Neural crest cell (in vitro differentiated cells): ENCODE data around the gene KRTAP5-1. TPM values are rescaled to one million over a fixed set of nuclear protein-coding genes. Genes with fewer than 3 reads are reported as not detected.

ENCODE experiments used
- DNase-seq: peaks from one replicate; pipeline ENCODE4 v3.0.0; 2021; ENCODE audit warnings: low read depth, mixed read lengths, low spot score
- H3K27ac Mint-ChIP-seq: one replicate; pipeline ENCODE4 v1.8.0; 2021; ENCODE audit warnings: mild to moderate bottlenecking, mixed read lengths; ENCODE audit not compliant: unreplicated experiment
- H3K27me3 Mint-ChIP-seq: 2 replicates; pipeline ENCODE4 v1.8.0; 2021; ENCODE audit warnings: low read depth, mild to moderate bottlenecking, mixed read lengths
- H3K36me3 Mint-ChIP-seq: 2 replicates; pipeline ENCODE4 v1.8.0; 2021; ENCODE audit warnings: low read depth, mild to moderate bottlenecking, mixed read lengths
- H3K4me1 Mint-ChIP-seq: 2 replicates; pipeline ENCODE4 v1.8.0; 2021; ENCODE audit warnings: mixed read lengths
- H3K4me3 Mint-ChIP-seq: one replicate; pipeline ENCODE4 v1.8.0; 2021; ENCODE audit warnings: mild to moderate bottlenecking, mixed read lengths
- H3K9me3 Mint-ChIP-seq: 2 replicates; pipeline ENCODE4 v1.8.0; 2021; ENCODE audit warnings: mixed read lengths
- total RNA-seq: library from RNA; stranded (reverse); gene quantifications from 2 replicates; pipeline ENCODE4 v1.2.1, GENCODE V29; 2021
- TF ChIP-seq, protein P1 (sequence below): fragments of 200-600 bp; sonication (generic); conservative IDR thresholded peaks from 2 replicates; pipeline ENCODE4 v1.5.0; 2021; ENCODE audit warnings: antibody characterized with exemption, mild to moderate bottlenecking

Gene KRTAP5-1
- total RNA-seq, 1 donor from 2014 or later, result not detected

DNA sequence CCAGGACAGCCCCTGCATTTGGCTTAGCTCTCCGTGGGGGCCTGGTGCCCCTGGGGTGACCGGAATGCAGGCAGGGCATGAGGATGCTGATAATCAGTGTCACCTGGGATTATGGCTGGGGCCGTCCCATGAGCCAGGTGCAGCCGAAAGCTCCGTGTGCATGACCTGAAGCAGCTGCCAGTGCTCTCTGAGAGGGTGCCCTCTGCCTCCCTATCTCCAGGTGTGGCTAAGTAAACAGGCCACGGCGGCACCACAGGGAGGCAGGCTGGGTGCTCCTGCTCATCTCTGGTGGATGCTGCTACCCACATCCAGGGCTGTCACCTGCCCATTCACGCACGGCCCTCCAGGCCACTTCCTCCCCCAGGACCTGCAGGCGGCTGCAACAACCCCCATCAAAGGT, 42.8 kb downstream of the KRTAP5-1 start:
- Mint-ChIP-seq H3K27me3 (peaks cover 59% of the 10 kb centered on the region), H3K4me3 (no peak overlapping the region), H3K4me1 (no peaks in the 10 kb centered on the region), H3K27ac (no peak overlapping the region), H3K36me3 (no peaks in the 10 kb centered on the region), H3K9me3 (no peaks in the 10 kb centered on the region)
- TF ChIP-seq, protein P1, sequence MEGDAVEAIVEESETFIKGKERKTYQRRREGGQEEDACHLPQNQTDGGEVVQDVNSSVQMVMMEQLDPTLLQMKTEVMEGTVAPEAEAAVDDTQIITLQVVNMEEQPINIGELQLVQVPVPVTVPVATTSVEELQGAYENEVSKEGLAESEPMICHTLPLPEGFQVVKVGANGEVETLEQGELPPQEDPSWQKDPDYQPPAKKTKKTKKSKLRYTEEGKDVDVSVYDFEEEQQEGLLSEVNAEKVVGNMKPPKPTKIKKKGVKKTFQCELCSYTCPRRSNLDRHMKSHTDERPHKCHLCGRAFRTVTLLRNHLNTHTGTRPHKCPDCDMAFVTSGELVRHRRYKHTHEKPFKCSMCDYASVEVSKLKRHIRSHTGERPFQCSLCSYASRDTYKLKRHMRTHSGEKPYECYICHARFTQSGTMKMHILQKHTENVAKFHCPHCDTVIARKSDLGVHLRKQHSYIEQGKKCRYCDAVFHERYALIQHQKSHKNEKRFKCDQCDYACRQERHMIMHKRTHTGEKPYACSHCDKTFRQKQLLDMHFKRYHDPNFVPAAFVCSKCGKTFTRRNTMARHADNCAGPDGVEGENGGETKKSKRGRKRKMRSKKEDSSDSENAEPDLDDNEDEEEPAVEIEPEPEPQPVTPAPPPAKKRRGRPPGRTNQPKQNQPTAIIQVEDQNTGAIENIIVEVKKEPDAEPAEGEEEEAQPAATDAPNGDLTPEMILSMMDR, result no peak
- DNase-seq, result no peak

DNA sequence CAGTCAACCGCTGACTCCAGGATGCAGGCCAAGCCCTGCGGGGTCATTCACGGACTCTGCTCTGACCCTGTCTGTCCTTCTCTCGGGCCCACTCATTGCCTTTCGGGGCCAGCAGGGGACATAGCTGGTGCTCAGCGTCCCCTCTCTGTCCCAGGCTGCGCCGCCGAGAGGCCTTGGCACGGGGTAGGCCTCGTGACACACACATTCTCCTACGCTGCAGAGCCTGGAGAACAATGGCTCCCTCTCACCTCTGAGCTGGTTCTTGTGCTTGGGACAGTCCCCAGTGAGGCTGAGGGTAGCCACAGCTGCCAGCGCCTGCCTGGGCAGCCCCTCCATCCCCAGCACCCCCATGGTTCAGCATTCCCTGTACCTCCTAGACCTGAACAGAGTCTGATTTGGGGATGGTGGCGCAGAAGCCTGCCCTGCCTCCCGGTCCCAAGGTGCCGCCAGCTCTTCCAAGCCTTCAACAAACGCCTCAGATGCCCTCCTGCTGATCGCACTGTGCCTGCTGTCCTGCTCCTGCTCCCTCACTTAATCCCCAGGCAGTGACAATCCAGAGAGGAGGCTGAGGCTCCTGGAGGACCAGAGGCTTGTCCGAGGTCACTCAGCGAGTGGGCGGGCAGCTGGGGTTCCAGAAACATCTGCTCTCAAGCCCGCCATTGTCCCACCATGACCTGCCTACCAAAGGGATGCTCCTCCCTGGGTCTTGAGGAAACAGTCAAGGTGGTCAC, 43.4 kb downstream of the KRTAP5-1 start:
- no peak overlapping the region for H3K4me3 Mint-ChIP-seq

DNA sequence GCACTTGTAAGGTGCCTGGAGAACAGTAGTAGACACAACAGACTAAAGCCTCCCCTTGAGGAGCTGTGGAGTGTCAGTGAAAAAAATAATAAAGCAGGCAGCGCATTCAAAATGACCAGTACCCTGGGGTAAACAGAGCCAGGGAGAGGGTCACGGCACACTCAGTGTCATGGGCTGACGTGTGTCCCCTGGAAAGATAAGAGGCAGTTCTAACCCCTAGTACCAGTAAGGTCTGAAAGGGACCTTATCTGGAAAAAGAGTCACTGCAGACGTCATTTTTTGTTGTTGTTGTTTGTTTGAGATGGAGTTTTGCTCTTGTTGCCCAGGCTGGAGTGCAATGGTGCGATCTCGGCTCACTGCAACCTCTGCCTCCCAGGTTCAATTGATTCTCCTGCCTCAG, 45.0 kb downstream of the KRTAP5-1 start:
- Mint-ChIP-seq H3K9me3 (no peaks in the 10 kb centered on the region), H3K4me1 (no peaks in the 10 kb centered on the region), H3K4me3 (no peak overlapping the region), H3K27ac (no peak overlapping the region), H3K36me3 (no peaks in the 10 kb centered on the region), H3K27me3 (peaks cover 45% of the 10 kb centered on the region)
- no peak for DNase-seq
- TF ChIP-seq, protein P1, result no peak

More for the DNA sequence above, 43.4 kb downstream of the KRTAP5-1 start:
- H3K9me3 Mint-ChIP-seq, result no peaks in the 10 kb centered on the region
- DNase-seq, result no peak
- no peaks in the 10 kb centered on the region for H3K4me1 Mint-ChIP-seq
- H3K36me3 Mint-ChIP-seq, result no peaks in the 10 kb centered on the region
- TF ChIP-seq, protein P1, result no peak
- no peak overlapping the region for H3K27ac Mint-ChIP-seq
- peaks cover 59% of the 10 kb centered on the region for H3K27me3 Mint-ChIP-seq

DNA sequence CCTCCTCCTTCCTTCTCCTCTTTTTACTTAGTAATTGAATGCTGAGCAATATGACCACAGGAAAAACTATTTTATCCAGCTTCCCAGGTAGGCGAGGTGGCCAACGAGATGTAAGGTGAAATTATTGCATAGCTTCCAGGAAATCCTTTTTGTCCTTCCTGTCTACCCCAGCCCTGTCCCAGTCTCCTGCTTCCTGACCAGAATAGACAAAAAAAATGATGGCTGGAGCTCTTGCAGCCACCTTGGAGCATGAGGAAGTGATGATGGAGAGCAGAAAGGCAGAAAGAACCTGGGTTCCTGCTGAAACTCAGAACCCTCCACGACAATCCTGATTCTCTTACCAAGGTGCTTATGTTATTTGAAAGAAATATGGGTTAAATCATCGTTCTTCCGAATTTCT, 46.9 kb downstream of the KRTAP5-1 start:
- Mint-ChIP-seq H3K4me3 (no peak overlapping the region), H3K27ac (no peak overlapping the region), H3K9me3 (no peaks in the 10 kb centered on the region), H3K4me1 (no peaks in the 10 kb centered on the region), H3K27me3 (peaks cover 31% of the 10 kb centered on the region), H3K36me3 (no peaks in the 10 kb centered on the region)
- TF ChIP-seq, protein P1, result no peak
- DNase-seq, result no peak

DNA sequence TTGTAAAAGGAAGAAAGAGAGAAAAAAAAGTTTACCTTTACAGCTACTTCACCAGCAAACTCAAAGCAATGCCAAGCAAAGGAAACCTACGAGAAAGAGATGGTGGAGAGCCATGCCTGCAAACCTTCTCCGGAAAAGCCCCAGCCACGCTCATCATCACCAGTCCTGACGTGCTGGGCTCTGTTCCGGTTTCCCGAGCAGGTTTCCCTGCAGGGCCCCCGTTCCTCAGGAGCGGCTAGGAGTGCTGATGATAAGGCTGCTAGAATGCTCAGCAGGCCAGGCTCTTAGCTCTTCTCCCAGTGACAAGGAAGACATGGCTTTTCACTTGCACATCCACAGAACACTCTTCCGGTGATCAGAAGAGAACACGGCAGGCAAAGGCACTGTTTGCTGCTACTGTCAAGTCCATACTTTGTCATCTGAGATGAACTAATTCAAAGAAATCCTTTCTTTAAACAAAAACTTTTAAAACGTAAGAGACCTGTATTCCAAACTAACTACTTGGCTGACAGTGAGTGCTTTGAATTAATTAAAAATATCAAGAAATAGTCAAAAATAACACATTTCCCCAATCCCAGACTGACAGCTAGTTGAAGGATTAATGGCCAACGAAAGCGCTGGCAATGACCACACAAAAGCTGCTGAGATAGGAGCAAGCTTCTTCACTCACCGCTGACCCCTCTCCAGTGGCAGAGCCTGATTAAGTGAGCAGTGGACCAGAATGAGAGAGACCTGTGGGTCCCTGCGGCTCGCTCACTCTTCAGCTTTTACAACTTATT, 48.8 kb downstream of the KRTAP5-1 start:
- Mint-ChIP-seq H3K27me3 (peaks cover 28% of the 10 kb centered on the region), H3K4me3 (peak overlapping the region; percentile 44), H3K9me3 (no peaks in the 10 kb centered on the region), H3K27ac (no peak overlapping the region), H3K36me3 (no peaks in the 10 kb centered on the region), H3K4me1 (no peaks in the 10 kb centered on the region)
- TF ChIP-seq, protein P1, result no peak
- DNase-seq, result no peak
